Stromal cell of bone marrow (primary cell): ENCODE results near the gene HAGHL.

Experiments
- DNase-seq: peaks from one replicate; pipeline ENCODE4 v3.0.0-alpha.2; 2012; ENCODE audit warnings: low read depth

Gene HAGHL

GRCh38 chr16:759110-759910 is 32.4 kb downstream of the HAGHL start:
- DNase-seq: no peak

GRCh38 chr16:760065-760464 is 33.2 kb downstream of the HAGHL start:
- no peak for DNase-seq

GRCh38 chr16:760545-761343 is 33.8 kb downstream of the HAGHL start, which contains the start of gene MSLN:
MSLN (plus strand) TSS chr16:760734; CDS start chr16:762681, 1,947 bp downstream.
- DNase-seq: no peak

GRCh38 chr16:761625-762513 is 35.0 kb downstream of the HAGHL start:
- DNase-seq: no peak

GRCh38 chr16:762595-763268 is 35.8 kb downstream of the HAGHL start:
- no peak for DNase-seq

GRCh38 chr16:763369-764183 is 36.7 kb downstream of the HAGHL start:
- DNase-seq: no peak

GRCh38 chr16:764184-764750 is 37.4 kb downstream of the HAGHL start:
- DNase-seq: no peak

GRCh38 chr16:764848-765487 is 38.1 kb downstream of the HAGHL start:
- no peak for DNase-seq

- no peak for DNase-seq
These were observed 38.6 kb downstream of the HAGHL start for GRCh38 chr16:765488-765865.

GRCh38 chr16:766008-766819 is 39.3 kb downstream of the HAGHL start:
- no peak for DNase-seq

GRCh38 chr16:766820-767640 is 40.1 kb downstream of the HAGHL start:
- no peak for DNase-seq

- no peak for DNase-seq
These were observed 40.9 kb downstream of the HAGHL start for GRCh38 chr16:767743-768235.

GRCh38 chr16:768428-768827 is 41.5 kb downstream of the HAGHL start:
- DNase-seq: no peak

GRCh38 chr16:769184-769784 is 42.4 kb downstream of the HAGHL start:
- DNase-seq: no peak

- no peak for DNase-seq
These were observed 43.0 kb downstream of the HAGHL start for GRCh38 chr16:769934-770333.

GRCh38 chr16:770411-770810 is 43.5 kb downstream of the HAGHL start:
- DNase-seq: no peak

- DNase-seq: no peak
These were observed 46.1 kb downstream of the HAGHL start for GRCh38 chr16:772959-773358.
